ENCODE results near the gene TNFRSF12A. TPM values are rescaled to one million over a fixed set of nuclear protein-coding genes. Genes with fewer than 3 reads are reported as not detected.

Gene TNFRSF12A
- total and polyA plus RNA-seq, 9 of the 15 experiments (the other 6 are each of a cell fraction or from before 2014, with no cell fraction given), result 0.41 to 61.8 (median 26.5) TPM

GRCh38 chr16:3023669-3024478, 3.7 kb downstream of the TNFRSF12A start, which contains the start of the genes HCFC1R1 and THOC6 (continued):
- TF ChIP-seq ETV5 (CRISPR knock-in tag; IDR thresholded peaks at IDR 0.05; ENCODE audit: low read depth) (peak; percentile 75), ATF6 (CRISPR knock-in tag; IDR thresholded peaks at IDR 0.05) (no peak; the same call in 1 of the 2 replicates)

- H3K4me1 ChIP-seq (replicated peaks in 1 of 2; ENCODE audit: control insufficient read depth in 2 of 2, insufficient read depth in 2 of 2, low read length in 2 of 2), result peaks cover 35 to 88% of the 10 kb centered on the region in 2 experiments
- FAIRE-seq, result no peak
- ChIA-PET POLR2A (interaction anchor here (1.4 to 1.6 kb wide), 2 partner anchors 10 to 23 kb away, joined by 6 to 7 read pairs; no protein-coding TSS in a partner anchor), CTCF (ENCODE audit: low intra/inter-chr PET ratio) (no interaction called here)
- H2AFZ ChIP-seq (ENCODE audit: low read depth, low read length), result no peak overlapping the region
- TF ChIP-seq PKNOX1 (IDR thresholded peaks at IDR 0.05), result 0 out of 2 replicates have a peak, but pooled peaks have one; percentile 16
- TF ChIP-seq ZNF436 (CRISPR knock-in tag; IDR thresholded peaks at IDR 0.05), result no peak
- 0 out of 2 replicates have a peak, but pooled peaks have one; percentile 23 for TF ChIP-seq POLR2G (IDR thresholded peaks at IDR 0.05; ENCODE audit: low read depth, low read length)
- TF ChIP-seq BRF2 (IDR thresholded peaks at IDR 0.05; ENCODE audit: borderline replicate concordance, insufficient read depth, insufficient read length), result no peak
- no peak for TF ChIP-seq TFAM (CRISPR knock-in tag; conservative IDR thresholded peaks at IDR 0.05)
- no peak for TF ChIP-seq TFE3 (CRISPR knock-in tag; IDR thresholded peaks at IDR 0.05)
- in situ Hi-C loops (cut with MboI) (no loop called here), intact Hi-C loops (cut with micrococcal nuclease) (loop anchor here (10.0 kb wide), 1 partner anchor 61 kb away; the partner anchor contains the start of genes KREMEN2 and PAQR4)
- no peak overlapping the region for H3K4me2 ChIP-seq (ENCODE audit: insufficient read depth, low read length)
- ATAC-seq, result no peak
- H3K4me3 ChIP-seq, result no peak overlapping the region
- peaks cover 28% of the 10 kb centered on the region for H4K20me1 ChIP-seq (replicated peaks; ENCODE audit: control insufficient read depth, insufficient read depth, low read length)
- no peak for DNase-seq (ENCODE audit: extremely low read depth in 1 of 4, low spot score in 3 of 4)
- H3K9me3 ChIP-seq (replicated peaks; ENCODE audit: control insufficient read depth, insufficient read depth, low read depth, low read length), result no peaks in the 10 kb centered on the region
- WGBS (ENCODE audit: insufficient coverage, low coverage, missing lambda C conversion rate), result 90% methylated on average over 15 of the region's 18 CpGs
- H3K9ac ChIP-seq (ENCODE audit: insufficient read depth in 1 of 2, low read depth in 2 of 2, low read length in 2 of 2), result peak overlapping the region in 1 of 2 experiments; percentile 74; a peak in 2 of 4 replicates
- no peak overlapping the region for H3K27ac ChIP-seq (ENCODE audit: extremely low read depth, low read depth, low read length)
- peaks cover 6 to 15% of the 10 kb centered on the region in 2 experiments; a peak in 4 of 5 replicates for H3K27me3 ChIP-seq (ENCODE audit: control insufficient read depth in 2 of 2, insufficient read depth in 2 of 2, low read length in 2 of 2)
- peaks cover 2% of the 10 kb centered on the region for H3K9me1 ChIP-seq (ENCODE audit: control insufficient read depth, insufficient read depth, low read length)
- peaks cover 40% of the 10 kb centered on the region for H3K79me2 ChIP-seq (ENCODE audit: control insufficient read depth, insufficient read depth, low read length)
- peaks cover 39% of the 10 kb centered on the region; the same call in 2 of the 3 replicates for H3K36me3 ChIP-seq (ENCODE audit: control insufficient read depth, insufficient read depth, low read length)
- no TSS peak for BruUV-seq (replicated peaks)
These were observed 5.1 kb downstream of the TNFRSF12A start for GRCh38 chr16:3025032-3026002.

Data from K562 (cell line).